K562 (cell line): Measurements from ENCODE around the gene SPIRE1. TPM values are rescaled to one million over a fixed set of nuclear protein-coding genes. Genes with fewer than 3 reads are reported as not detected.
A peak's percentile ranks its signal among the peaks of the same experiment; 100 is the strongest.

Experiments used
- ATAC-seq: fragments of 200-7000 bp; cut with Tn5 transposase; 3 replicates; pipeline ENCODE4 v1.9.1; 2020; ENCODE audit warnings: moderate library complexity
- BruUV-seq: library from RNA; stranded (reverse); fragments of 400-500 nt; replicated peaks from 2 replicates; lab custom pipeline; 2021; lab: Mats Ljungman, UMichigan
- CTCF ChIA-PET: fragments of 300-600 bp; formaldehyde crosslinking; extraction: SDS; loops from one replicate; lab custom pipeline; 2021; ENCODE audit warnings: low intra/inter-chr PET ratio; lab: Yijun Ruan, JAX
- POLR2A ChIA-PET: fragments of 300-600, 350-650 bp; sonication (Branson Sonifier 250); formaldehyde crosslinking; extraction: SDS; loops from one replicate; lab custom pipeline; 2021; ENCODE audit warnings: antibody characterized with exemption, inconsistent platforms; lab: Yijun Ruan, JAX
- DNase-seq, 4 experiments: peaks; one replicate each; pipeline versions ENCODE4 v3.0.0 to v3.0.0-alpha.2; 2011 to 2018; ENCODE audit warnings: low spot score in 3 of 4, mixed read lengths in 3 of 4; ENCODE audit errors: extremely low read depth in 1 of 4
- FAIRE-seq: peaks from 2 replicates; lab custom pipeline; 2011; peaks lifted over from hg19 to GRCh38; lab: Jason Lieb, UNC
- H2AFZ ChIP-seq: 2 replicates; pipeline ENCODE4 v1.6.0; 2011; ENCODE audit warnings: low read depth, low read length, control low read depth, inconsistent platforms
- H3K27ac ChIP-seq: fragments of 200-600 bp; 3 replicates; pipeline ENCODE4 v1.8.0; 2011; ENCODE audit warnings: low read depth, mild to moderate bottlenecking, control low read depth, inconsistent platforms, low read length, moderate library complexity, mixed read lengths; ENCODE audit errors: extremely low read depth
- H3K27me3 ChIP-seq, 2 experiments: fragments of 300-600 bp in 1 of 2; 2 replicates in 1 of 2; 3 replicates in 1 of 2; pipeline versions ENCODE4 v1.6.0 to v1.8.0; 2011; ENCODE audit warnings: inconsistent platforms in 2 of 2, low read length in 2 of 2, mild to moderate bottlenecking in 1 of 2, mixed read lengths in 1 of 2, moderate library complexity in 1 of 2; ENCODE audit not compliant: control insufficient read depth in 2 of 2, insufficient read depth in 2 of 2
- H3K36me3 ChIP-seq: fragments of 300-600 bp; 3 replicates; pipeline ENCODE4 v1.8.0; 2011; ENCODE audit warnings: mild to moderate bottlenecking, low read length, inconsistent platforms; ENCODE audit not compliant: control insufficient read depth, insufficient read depth
- H3K4me1 ChIP-seq, 2 experiments: fragments of 200-600 bp in 1 of 2; replicated peaks in 1 of 2; 2 replicates in 1 of 2; 3 replicates in 1 of 2; pipeline versions ENCODE4 v1.5.1 to v1.8.0; 2011; ENCODE audit warnings: inconsistent platforms in 2 of 2, low read length in 2 of 2, mild to moderate bottlenecking in 1 of 2, mixed read lengths in 1 of 2, moderate library complexity in 1 of 2; ENCODE audit not compliant: control insufficient read depth in 2 of 2, insufficient read depth in 2 of 2
- H3K4me2 ChIP-seq: 2 replicates; pipeline ENCODE4 v1.6.1; 2011; ENCODE audit warnings: low read length, control low read depth, inconsistent platforms, mixed read lengths; ENCODE audit not compliant: insufficient read depth
- H3K4me3 ChIP-seq: fragments of 200-600 bp; sonication (generic), shearing (Covaris generic); 2 replicates; pipeline ENCODE4 v1.5.1; 2016; ENCODE audit warnings: control low read depth, inconsistent platforms
- H3K79me2 ChIP-seq: fragments of 200-600 bp; 3 replicates; pipeline ENCODE4 v1.8.0; 2011; ENCODE audit warnings: low read length, inconsistent platforms; ENCODE audit not compliant: control insufficient read depth, insufficient read depth
- H3K9ac ChIP-seq, 2 experiments: 2 replicates each; pipeline versions ENCODE4 v1.6.0 to v1.6.1; 2011; ENCODE audit warnings: low read depth in 2 of 2, low read length in 2 of 2, control low read depth in 1 of 2, inconsistent platforms in 1 of 2, mild to moderate bottlenecking in 1 of 2, mixed read lengths in 1 of 2; ENCODE audit not compliant: insufficient read depth in 1 of 2
- H3K9me1 ChIP-seq: one replicate; pipeline ENCODE4 v1.6.0; 2011; ENCODE audit warnings: inconsistent platforms, mild to moderate bottlenecking, low read length, moderate library complexity; ENCODE audit not compliant: control insufficient read depth, insufficient read depth
- H3K9me3 ChIP-seq: replicated peaks from 2 replicates; pipeline ENCODE4 v1.5.1; 2011; ENCODE audit warnings: low read depth, low read length, inconsistent platforms; ENCODE audit not compliant: control insufficient read depth, insufficient read depth
- H4K20me1 ChIP-seq: replicated peaks from 2 replicates; pipeline ENCODE4 v1.6.1; 2011; ENCODE audit warnings: low read length, inconsistent platforms, mixed read lengths; ENCODE audit not compliant: control insufficient read depth, insufficient read depth
- CBX5 ChIP-seq: IDR thresholded peaks from 2 replicates; pipeline ENCODE4 v1.6.1; 2014; ENCODE audit warnings: low read depth, borderline replicate concordance
- WGBS: fragments of 100-300 bp; shearing (Covaris generic); methylation state at CpG from one replicate; pipeline ENCODE4 v1.1.6; 2016; ENCODE audit warnings: low coverage, mixed read lengths; ENCODE audit not compliant: insufficient coverage; ENCODE audit errors: missing lambda C conversion rate; 5-methylcytosine and 5-hydroxymethylcytosine counted together
- in situ Hi-C: fragments of 300-500 bp; cut with MboI; formaldehyde crosslinking; loops from 4 replicates; pipeline ENCODE4 v1.15.0; 2018; ENCODE audit warnings: inconsistent platforms, mixed read lengths
- intact Hi-C: fragments of 100-400 bp; cut with micrococcal nuclease; formaldehyde crosslinking; loops from 2 replicates; pipeline ENCODE4 v1.14.2; 2022
- polyA plus RNA-seq, 8 experiments: library from polyadenylated mRNA; depleted of rRNA in 4 of 8; stranded (reverse) in 5 of 8; unstranded in 3 of 8; fragments of >200 nt; fragmentation: Nextera tagmentation in 2 of 8; fragmentation: Illumina TruSeq in 1 of 8; extraction: Ambion mirVana in 2 of 8; extraction: Trizol in 1 of 8; gene quantifications; 2 replicates each; pipeline versions ENCODE4 v1.2.1 to v1.2.3, GENCODE V29; 2011 to 2014; ENCODE audit warnings: inconsistent platforms in 1 of 8, missing spikeins in 1 of 8
- total RNA-seq, 7 experiments: library from RNA; depleted of rRNA in 6 of 7; stranded (reverse); fragments of >200 nt in 6 of 7; fragmentation: Illumina TruSeq in 2 of 7; extraction: Trizol in 2 of 7; gene quantifications; 2 replicates each; pipeline versions ENCODE4 v1.2.1 to v1.2.3, GENCODE V29; 2011 to 2021; ENCODE audit warnings: low replicate concordance in 1 of 7
- TF ChIP-seq, protein P1 (sequence below): fragments of 450-650 bp; IDR thresholded peaks from 2 replicates; pipeline ENCODE4 v1.6.1; 2018; ENCODE audit not compliant: partially characterized antibody

The SPIRE1 gene
- total and polyA plus RNA-seq, 9 of the 15 experiments (the other 6 are each of a cell fraction or from before 2014, with no cell fraction given), result 2.9 to 14.0 (median 10.2) TPM

DNA sequence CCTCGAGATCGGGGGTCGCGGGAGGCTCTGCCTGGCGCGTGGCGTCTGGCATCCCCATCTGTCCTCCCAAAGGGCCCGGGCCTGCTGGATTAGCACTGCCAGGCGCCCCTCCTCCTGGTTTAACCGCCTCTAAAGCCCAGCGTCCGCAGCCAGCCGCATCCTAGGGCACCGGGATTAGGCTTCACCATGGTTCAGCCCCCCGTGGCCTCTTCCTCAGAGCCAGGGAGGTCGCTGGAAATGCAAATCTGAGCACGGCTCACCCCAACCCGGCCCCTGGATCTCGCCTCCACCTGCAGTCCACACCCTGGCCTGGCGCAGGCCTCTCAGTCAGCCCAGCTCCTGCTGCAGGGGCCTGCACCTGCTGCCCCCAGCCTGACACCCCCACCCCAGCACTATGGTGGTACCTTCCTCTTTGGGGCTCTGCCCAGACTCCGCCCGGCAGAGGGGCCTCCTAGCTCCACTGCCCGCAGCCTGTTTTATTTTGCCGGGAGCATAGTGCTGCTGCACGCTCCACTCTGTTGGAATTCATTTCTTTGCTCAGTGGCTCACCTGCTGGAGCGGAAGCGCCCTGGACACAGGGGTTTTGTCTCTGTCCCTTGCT is 237.0 kb downstream of the SPIRE1 start:
- BruUV-seq, result no TSS peak
- TF ChIP-seq, protein P1, sequence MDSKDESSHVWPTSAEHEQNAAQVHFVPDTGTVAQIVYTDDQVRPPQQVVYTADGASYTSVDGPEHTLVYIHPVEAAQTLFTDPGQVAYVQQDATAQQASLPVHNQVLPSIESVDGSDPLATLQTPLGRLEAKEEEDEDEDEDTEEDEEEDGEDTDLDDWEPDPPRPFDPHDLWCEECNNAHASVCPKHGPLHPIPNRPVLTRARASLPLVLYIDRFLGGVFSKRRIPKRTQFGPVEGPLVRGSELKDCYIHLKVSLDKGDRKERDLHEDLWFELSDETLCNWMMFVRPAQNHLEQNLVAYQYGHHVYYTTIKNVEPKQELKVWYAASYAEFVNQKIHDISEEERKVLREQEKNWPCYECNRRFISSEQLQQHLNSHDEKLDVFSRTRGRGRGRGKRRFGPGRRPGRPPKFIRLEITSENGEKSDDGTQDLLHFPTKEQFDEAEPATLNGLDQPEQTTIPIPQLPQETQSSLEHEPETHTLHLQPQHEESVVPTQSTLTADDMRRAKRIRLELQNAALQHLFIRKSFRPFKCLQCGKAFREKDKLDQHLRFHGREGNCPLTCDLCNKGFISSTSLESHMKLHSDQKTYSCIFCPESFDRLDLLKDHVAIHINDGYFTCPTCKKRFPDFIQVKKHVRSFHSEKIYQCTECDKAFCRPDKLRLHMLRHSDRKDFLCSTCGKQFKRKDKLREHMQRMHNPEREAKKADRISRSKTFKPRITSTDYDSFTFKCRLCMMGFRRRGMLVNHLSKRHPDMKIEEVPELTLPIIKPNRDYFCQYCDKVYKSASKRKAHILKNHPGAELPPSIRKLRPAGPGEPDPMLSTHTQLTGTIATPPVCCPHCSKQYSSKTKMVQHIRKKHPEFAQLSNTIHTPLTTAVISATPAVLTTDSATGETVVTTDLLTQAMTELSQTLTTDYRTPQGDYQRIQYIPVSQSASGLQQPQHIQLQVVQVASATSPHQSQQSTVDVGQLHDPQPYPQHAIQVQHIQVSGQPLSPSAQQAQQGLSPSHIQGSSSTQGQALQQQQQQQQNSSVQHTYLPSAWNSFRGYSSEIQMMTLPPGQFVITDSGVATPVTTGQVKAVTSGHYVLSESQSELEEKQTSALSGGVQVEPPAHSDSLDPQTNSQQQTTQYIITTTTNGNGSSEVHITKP, result peak; percentile 52
- TF ChIP-seq CBX5, result no peak
- Histone ChIP-seq H3K9me3 (no peaks in the 10 kb centered on the region), H3K79me2 (no peaks in the 10 kb centered on the region), H3K27me3 (no peaks in the 10 kb centered on the region), H3K36me3 (peaks cover 13% of the 10 kb centered on the region; the same call in 2 of the 3 replicates), H3K4me1 (peaks cover 0 to 3% of the 10 kb centered on the region in 2 experiments; a peak in 2 of 5 replicates), H3K4me3 (no peak overlapping the region), H3K9me1 (no peaks in the 10 kb centered on the region), H3K27ac (no peak overlapping the region), H3K4me2 (no peak overlapping the region), H2AFZ (no peak overlapping the region), H3K9ac (no peak overlapping the region), H4K20me1 (no peaks in the 10 kb centered on the region)
- in situ Hi-C loops (no loop called here), intact Hi-C loops (no loop called here)
- FAIRE-seq, result no peak
- no peak for DNase-seq
- WGBS, result 90% methylated on average over 11 of the region's 27 CpGs
- CTCF ChIA-PET, result no interaction called here
- ATAC-seq, result no peak
- POLR2A ChIA-PET, result no interaction called here
